ENCODE data around the gene KIF15.

Gene KIF15

DNA sequence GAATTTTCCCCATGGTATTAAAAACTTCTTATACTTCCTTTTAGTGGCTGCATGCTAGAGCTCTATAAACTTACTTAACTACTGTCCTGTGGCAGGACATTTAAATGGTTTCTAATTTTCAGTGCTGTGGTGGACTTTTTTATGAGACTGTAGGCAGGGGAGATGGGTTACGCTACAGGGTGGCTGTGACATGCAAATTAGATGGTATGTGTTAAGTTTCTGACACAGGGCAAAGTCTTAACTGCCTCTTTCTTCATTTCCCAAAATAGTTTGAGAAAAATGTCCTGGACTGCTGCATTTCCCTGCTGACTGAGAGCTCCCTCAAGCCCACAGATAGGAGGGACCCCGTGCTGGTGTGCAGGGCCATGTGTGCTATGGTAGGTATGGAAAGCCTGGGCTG, 134.8 kb downstream of the KIF15 start:
- H3K4me3 ChIP-seq (ENCODE audit: low read depth, low read length) = no peak overlapping the region
- no peak for TF ChIP-seq MZF1 (tag by site-specific recombination; IDR thresholded peaks at IDR 0.05; ENCODE audit: borderline replicate concordance)
- TF ChIP-seq, protein P1, sequence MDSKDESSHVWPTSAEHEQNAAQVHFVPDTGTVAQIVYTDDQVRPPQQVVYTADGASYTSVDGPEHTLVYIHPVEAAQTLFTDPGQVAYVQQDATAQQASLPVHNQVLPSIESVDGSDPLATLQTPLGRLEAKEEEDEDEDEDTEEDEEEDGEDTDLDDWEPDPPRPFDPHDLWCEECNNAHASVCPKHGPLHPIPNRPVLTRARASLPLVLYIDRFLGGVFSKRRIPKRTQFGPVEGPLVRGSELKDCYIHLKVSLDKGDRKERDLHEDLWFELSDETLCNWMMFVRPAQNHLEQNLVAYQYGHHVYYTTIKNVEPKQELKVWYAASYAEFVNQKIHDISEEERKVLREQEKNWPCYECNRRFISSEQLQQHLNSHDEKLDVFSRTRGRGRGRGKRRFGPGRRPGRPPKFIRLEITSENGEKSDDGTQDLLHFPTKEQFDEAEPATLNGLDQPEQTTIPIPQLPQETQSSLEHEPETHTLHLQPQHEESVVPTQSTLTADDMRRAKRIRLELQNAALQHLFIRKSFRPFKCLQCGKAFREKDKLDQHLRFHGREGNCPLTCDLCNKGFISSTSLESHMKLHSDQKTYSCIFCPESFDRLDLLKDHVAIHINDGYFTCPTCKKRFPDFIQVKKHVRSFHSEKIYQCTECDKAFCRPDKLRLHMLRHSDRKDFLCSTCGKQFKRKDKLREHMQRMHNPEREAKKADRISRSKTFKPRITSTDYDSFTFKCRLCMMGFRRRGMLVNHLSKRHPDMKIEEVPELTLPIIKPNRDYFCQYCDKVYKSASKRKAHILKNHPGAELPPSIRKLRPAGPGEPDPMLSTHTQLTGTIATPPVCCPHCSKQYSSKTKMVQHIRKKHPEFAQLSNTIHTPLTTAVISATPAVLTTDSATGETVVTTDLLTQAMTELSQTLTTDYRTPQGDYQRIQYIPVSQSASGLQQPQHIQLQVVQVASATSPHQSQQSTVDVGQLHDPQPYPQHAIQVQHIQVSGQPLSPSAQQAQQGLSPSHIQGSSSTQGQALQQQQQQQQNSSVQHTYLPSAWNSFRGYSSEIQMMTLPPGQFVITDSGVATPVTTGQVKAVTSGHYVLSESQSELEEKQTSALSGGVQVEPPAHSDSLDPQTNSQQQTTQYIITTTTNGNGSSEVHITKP (tag by site-specific recombination; IDR thresholded peaks at IDR 0.05) = peak; percentile 54; the same call in 1 of the 2 replicates
- CTCF ChIA-PET = no interaction called here
- no peak overlapping the region for H3K27ac ChIP-seq (ENCODE audit: extremely low read depth, low read depth, low read length)
- H3K36me3 ChIP-seq (ENCODE audit: control insufficient read depth in 2 of 2, insufficient read depth in 1 of 2, low read length in 2 of 2) = no peaks in the 10 kb centered on the region
- H3K9me3 ChIP-seq (ENCODE audit: control insufficient read depth, insufficient read depth, low read depth, low read length) = no peaks in the 10 kb centered on the region
- POLR2A ChIA-PET = no interaction called here
- H3K4me1 ChIP-seq (ENCODE audit: control insufficient read depth, insufficient read depth, low read length) = no peaks in the 10 kb centered on the region

DNA sequence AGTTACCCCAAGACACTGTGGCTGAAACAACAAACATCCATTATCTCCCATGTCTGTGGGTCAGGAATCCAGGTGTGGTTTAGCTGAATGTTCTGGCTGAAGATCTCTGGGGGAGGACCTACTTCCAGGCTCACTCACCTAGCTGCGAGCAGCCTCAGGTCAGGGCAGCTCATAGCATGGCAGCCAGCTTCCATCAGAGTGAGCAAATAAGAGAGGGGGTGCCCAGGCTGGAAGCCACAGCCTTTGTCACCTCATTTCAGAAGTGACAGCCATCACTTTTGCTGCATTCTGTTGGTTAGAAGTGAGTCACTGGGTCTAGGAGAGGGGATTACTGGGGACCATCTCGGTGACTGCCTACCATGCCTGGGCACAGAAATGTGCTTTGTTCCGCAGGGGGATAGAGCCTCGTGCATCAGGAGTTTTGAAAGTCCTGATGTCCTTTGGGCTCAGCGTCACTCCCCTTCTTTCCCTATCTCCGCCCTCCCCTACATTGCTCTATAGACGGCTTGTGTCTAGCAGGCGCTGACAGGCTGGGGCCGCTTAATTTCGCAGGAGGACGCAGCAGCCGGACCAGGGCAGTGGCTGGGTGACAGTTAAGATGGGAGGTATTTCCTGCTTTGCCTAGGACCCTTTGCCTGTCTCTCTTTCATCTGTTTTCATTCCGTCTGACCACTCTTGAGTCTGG, 138.2 kb downstream of the KIF15 start:
- TF ChIP-seq ZNF266 (tag by site-specific recombination; IDR thresholded peaks at IDR 0.05; ENCODE audit: low read depth) = no peak
- TF ChIP-seq, protein P2, sequence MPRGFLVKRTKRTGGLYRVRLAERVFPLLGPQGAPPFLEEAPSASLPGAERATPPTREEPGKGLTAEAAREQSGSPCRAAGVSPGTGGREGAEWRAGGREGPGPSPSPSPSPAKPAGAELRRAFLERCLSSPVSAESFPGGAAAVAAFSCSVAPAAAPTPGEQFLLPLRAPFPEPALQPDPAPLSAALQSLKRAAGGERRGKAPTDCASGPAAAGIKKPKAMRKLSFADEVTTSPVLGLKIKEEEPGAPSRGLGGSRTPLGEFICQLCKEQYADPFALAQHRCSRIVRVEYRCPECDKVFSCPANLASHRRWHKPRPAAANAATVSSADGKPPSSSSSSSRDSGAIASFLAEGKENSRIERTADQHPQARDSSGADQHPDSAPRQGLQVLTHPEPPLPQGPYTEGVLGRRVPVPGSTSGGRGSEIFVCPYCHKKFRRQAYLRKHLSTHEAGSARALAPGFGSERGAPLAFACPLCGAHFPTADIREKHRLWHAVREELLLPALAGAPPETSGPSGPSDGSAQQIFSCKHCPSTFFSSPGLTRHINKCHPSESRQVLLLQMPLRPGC (tag by site-specific recombination; IDR thresholded peaks at IDR 0.05) = no peak
- no peak for TF ChIP-seq SP7 (tag by site-specific recombination; IDR thresholded peaks at IDR 0.05)
- TF ChIP-seq, protein P3, sequence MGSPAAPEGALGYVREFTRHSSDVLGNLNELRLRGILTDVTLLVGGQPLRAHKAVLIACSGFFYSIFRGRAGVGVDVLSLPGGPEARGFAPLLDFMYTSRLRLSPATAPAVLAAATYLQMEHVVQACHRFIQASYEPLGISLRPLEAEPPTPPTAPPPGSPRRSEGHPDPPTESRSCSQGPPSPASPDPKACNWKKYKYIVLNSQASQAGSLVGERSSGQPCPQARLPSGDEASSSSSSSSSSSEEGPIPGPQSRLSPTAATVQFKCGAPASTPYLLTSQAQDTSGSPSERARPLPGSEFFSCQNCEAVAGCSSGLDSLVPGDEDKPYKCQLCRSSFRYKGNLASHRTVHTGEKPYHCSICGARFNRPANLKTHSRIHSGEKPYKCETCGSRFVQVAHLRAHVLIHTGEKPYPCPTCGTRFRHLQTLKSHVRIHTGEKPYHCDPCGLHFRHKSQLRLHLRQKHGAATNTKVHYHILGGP (tag by site-specific recombination; IDR thresholded peaks at IDR 0.05) = no peak
- TF ChIP-seq, protein P4, sequence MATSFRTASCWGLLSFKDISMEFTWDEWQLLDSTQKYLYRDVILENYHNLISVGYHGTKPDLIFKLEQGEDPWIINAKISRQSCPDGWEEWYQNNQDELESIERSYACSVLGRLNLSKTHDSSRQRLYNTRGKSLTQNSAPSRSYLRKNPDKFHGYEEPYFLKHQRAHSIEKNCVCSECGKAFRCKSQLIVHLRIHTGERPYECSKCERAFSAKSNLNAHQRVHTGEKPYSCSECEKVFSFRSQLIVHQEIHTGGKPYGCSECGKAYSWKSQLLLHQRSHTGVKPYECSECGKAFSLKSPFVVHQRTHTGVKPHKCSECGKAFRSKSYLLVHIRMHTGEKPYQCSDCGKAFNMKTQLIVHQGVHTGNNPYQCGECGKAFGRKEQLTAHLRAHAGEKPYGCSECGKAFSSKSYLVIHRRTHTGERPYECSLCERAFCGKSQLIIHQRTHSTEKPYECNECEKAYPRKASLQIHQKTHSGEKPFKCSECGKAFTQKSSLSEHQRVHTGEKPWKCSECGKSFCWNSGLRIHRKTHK (tag by site-specific recombination; IDR thresholded peaks at IDR 0.05) = no peak
- no peak for TF ChIP-seq ZNF521 (tag by site-specific recombination; IDR thresholded peaks at IDR 0.05)
- TF ChIP-seq, protein P5, sequence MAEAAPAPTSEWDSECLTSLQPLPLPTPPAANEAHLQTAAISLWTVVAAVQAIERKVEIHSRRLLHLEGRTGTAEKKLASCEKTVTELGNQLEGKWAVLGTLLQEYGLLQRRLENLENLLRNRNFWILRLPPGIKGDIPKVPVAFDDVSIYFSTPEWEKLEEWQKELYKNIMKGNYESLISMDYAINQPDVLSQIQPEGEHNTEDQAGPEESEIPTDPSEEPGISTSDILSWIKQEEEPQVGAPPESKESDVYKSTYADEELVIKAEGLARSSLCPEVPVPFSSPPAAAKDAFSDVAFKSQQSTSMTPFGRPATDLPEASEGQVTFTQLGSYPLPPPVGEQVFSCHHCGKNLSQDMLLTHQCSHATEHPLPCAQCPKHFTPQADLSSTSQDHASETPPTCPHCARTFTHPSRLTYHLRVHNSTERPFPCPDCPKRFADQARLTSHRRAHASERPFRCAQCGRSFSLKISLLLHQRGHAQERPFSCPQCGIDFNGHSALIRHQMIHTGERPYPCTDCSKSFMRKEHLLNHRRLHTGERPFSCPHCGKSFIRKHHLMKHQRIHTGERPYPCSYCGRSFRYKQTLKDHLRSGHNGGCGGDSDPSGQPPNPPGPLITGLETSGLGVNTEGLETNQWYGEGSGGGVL (tag by site-specific recombination; IDR thresholded peaks at IDR 0.05) = no peak
- no peak for TF ChIP-seq MYNN (tag by site-specific recombination; IDR thresholded peaks at IDR 0.05; ENCODE audit: borderline replicate concordance)
- no peak for TF ChIP-seq KLF7 (tag by site-specific recombination; IDR thresholded peaks at IDR 0.05; ENCODE audit: borderline replicate concordance)
- no peak for TF ChIP-seq ZNF2 (tag by site-specific recombination; IDR thresholded peaks at IDR 0.05)
- TF ChIP-seq, protein P6, sequence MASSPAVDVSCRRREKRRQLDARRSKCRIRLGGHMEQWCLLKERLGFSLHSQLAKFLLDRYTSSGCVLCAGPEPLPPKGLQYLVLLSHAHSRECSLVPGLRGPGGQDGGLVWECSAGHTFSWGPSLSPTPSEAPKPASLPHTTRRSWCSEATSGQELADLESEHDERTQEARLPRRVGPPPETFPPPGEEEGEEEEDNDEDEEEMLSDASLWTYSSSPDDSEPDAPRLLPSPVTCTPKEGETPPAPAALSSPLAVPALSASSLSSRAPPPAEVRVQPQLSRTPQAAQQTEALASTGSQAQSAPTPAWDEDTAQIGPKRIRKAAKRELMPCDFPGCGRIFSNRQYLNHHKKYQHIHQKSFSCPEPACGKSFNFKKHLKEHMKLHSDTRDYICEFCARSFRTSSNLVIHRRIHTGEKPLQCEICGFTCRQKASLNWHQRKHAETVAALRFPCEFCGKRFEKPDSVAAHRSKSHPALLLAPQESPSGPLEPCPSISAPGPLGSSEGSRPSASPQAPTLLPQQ (tag by site-specific recombination; IDR thresholded peaks at IDR 0.05) = no peak
- TF ChIP-seq ZNF423 (tag by site-specific recombination; IDR thresholded peaks at IDR 0.05) = no peak
- TF ChIP-seq MEIS1 (CRISPR knock-in tag; IDR thresholded peaks at IDR 0.05; ENCODE audit: borderline replicate concordance) = no peak
- TF ChIP-seq TCF7L2 (IDR thresholded peaks at IDR 0.05; ENCODE audit: borderline replicate concordance, low read depth, low read length) = no peak
- no peak for TF ChIP-seq ZIC2 (tag by site-specific recombination; IDR thresholded peaks at IDR 0.05)
- TF ChIP-seq ZNF10 (tag by site-specific recombination; IDR thresholded peaks at IDR 0.05) = no peak
- no peak for TF ChIP-seq KLF9 (tag by site-specific recombination; IDR thresholded peaks at IDR 0.05; ENCODE audit: low read depth)
- POLR2A ChIA-PET = no interaction called here
- H3K36me3 ChIP-seq (ENCODE audit: control insufficient read depth in 2 of 2, insufficient read depth in 1 of 2, low read length in 2 of 2) = no peaks in the 10 kb centered on the region

More for the DNA sequence above, 138.2 kb downstream of the KIF15 start:
- CTCF ChIA-PET = no interaction called here
- Histone ChIP-seq H3K9me3 (ENCODE audit: control insufficient read depth, insufficient read depth, low read depth, low read length) (no peaks in the 10 kb centered on the region), H3K4me1 (ENCODE audit: control insufficient read depth, insufficient read depth, low read length) (no peaks in the 10 kb centered on the region), H3K4me3 (ENCODE audit: low read depth, low read length) (no peak overlapping the region), H3K27ac (ENCODE audit: extremely low read depth, low read depth, low read length) (no peak overlapping the region)
